Thoracic aorta (tissue), 2 donors: ENCODE results near the gene ZC2HC1B. TPM values are rescaled to one million over a fixed set of nuclear protein-coding genes. Genes with fewer than 3 reads are reported as not detected.

Experiments
- ATAC-seq: fragments of 150-250 bp; one replicate; pipeline ENCODE4 v1.8.0; 2017; ENCODE audit warnings: low read depth; ENCODE audit not compliant: insufficient number of reproducible peaks, low FRiP score
- DNase-seq: peaks from one replicate; pipeline ENCODE4 v3.0.0-alpha.2; 2020; ENCODE audit warnings: low spot score
- H3K27ac ChIP-seq, 2 donors: fragments of 200-600 bp; sonication (generic); 1 replicate in 1 of 2; 2 replicates in 1 of 2; pipeline ENCODE4 v1.5.1; 2016; ENCODE audit warnings: mild to moderate bottlenecking in 2 of 2, moderate library complexity in 2 of 2
- H3K27me3 ChIP-seq: fragments of 200-600 bp; sonication (generic); replicated peaks from 2 replicates; pipeline ENCODE4 v1.6.0; 2016; ENCODE audit warnings: mild to moderate bottlenecking; ENCODE audit not compliant: insufficient read depth
- H3K36me3 ChIP-seq: fragments of 200-600 bp; sonication (generic); one replicate; pipeline ENCODE4 v1.5.1; 2016
- H3K4me1 ChIP-seq, 2 donors: fragments of 200-600 bp; sonication (generic); 1 replicate in 1 of 2; 2 replicates in 1 of 2; pipeline versions ENCODE4 v1.5.1 to v1.6.0; 2016; ENCODE audit warnings: low read depth in 2 of 2, mild to moderate bottlenecking in 1 of 2; ENCODE audit not compliant: control insufficient read depth in 1 of 2
- H3K4me3 ChIP-seq: fragments of 200-600 bp; sonication (generic); 2 replicates; pipeline ENCODE4 v1.5.1; 2016; ENCODE audit warnings: mild to moderate bottlenecking
- H3K9me3 ChIP-seq: fragments of 200-600 bp; sonication (generic); 2 replicates; pipeline ENCODE4 v1.5.1; 2016
- CTCF ChIP-seq: fragments of 200-600 bp; sonication (generic); IDR thresholded peaks from one replicate; pipeline ENCODE4 v1.5.1; 2019; ENCODE audit warnings: antibody characterized with exemption
- total RNA-seq, 2 donors: library from RNA; depleted of rRNA; stranded (reverse); fragments of >200 nt; gene quantifications; one replicate each; pipeline versions ENCODE4 v1.1.0 to v1.2.3, GENCODE V29; 2016

Gene ZC2HC1B
- total RNA-seq, 2 donors from 2014 or later: not detected

GRCh38 chr6:143828572-143828971 is 35.7 kb upstream of the ZC2HC1B start:
- TF ChIP-seq CTCF: no peak
- Histone ChIP-seq H3K36me3 (no peaks in the 10 kb centered on the region), H3K4me3 (no peak overlapping the region), H3K4me1 (peaks cover 8 to 16% of the 10 kb centered on the region in 2 donors), H3K27me3 (no peaks in the 10 kb centered on the region), H3K27ac (no peak overlapping the region), H3K9me3 (no peaks in the 10 kb centered on the region)
- DNase-seq (no peak), ATAC-seq (no peak)

DNA sequence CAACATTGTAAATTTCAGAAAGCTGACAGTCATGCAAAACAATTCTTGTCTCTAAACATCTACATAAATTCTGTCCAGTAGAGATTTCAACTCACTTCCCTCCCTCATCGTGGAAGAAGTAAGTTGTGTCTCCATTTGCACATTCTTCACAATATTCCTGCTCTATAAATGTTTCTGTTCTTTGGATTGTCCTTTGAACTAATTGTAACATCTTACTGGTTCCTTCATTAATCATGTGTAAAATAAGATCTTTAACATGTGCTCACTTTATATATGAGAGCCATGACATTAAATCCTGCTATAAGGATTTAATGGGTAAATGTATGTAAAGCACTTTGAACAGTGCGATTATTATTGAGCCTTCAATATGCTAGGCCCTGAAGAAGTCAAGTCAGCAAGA is 28.1 kb upstream of the ZC2HC1B start:
- Histone ChIP-seq H3K27ac (no peak overlapping the region), H3K27me3 (no peaks in the 10 kb centered on the region), H3K9me3 (no peaks in the 10 kb centered on the region), H3K36me3 (no peaks in the 10 kb centered on the region), H3K4me3 (no peak overlapping the region), H3K4me1 (peaks cover 0 to 12% of the 10 kb centered on the region in 2 donors)
- no peak for TF ChIP-seq CTCF
- DNase-seq (no peak), ATAC-seq (no peak)

DNA sequence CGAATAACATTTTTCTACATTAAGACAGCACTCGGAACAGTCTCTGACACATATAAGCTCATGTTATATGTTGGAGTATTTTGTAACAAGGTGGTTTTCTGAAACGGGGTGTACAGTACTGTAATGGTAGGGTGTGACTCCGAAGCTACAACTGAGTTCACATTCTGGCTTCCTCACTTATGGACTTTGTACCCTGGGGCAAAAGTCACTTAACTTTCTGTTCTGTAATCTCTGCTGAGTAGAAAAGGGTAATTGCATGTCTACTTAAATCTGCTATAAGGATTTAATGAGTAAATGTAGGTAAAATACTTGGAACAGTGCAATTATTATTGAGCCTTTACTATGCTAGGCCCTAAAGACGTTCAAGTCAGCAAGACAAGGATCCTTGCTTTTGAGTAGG is 25.9 kb upstream of the ZC2HC1B start:
- DNase-seq: no peak
- Histone ChIP-seq H3K27ac (peak overlapping the region in 1 of 2 donors; percentile 17), H3K9me3 (no peaks in the 10 kb centered on the region), H3K4me3 (no peak overlapping the region), H3K4me1 (peaks cover 4 to 17% of the 10 kb centered on the region in 2 donors), H3K36me3 (no peaks in the 10 kb centered on the region), H3K27me3 (no peaks in the 10 kb centered on the region)
- ATAC-seq: no peak
- no peak for TF ChIP-seq CTCF

GRCh38 chr6:143839196-143839595 is 25.1 kb upstream of the ZC2HC1B start:
- peaks cover 6 to 24% of the 10 kb centered on the region in 2 donors for H3K4me1 ChIP-seq
- no peaks in the 10 kb centered on the region for H3K9me3 ChIP-seq
- H3K27me3 ChIP-seq: no peaks in the 10 kb centered on the region
- peak overlapping the region in 1 of 2 donors; percentile 17 for H3K27ac ChIP-seq
- no peak for ATAC-seq
- no peak overlapping the region for H3K4me3 ChIP-seq
- H3K36me3 ChIP-seq: no peaks in the 10 kb centered on the region
- no peak for TF ChIP-seq CTCF
- DNase-seq: no peak

DNA sequence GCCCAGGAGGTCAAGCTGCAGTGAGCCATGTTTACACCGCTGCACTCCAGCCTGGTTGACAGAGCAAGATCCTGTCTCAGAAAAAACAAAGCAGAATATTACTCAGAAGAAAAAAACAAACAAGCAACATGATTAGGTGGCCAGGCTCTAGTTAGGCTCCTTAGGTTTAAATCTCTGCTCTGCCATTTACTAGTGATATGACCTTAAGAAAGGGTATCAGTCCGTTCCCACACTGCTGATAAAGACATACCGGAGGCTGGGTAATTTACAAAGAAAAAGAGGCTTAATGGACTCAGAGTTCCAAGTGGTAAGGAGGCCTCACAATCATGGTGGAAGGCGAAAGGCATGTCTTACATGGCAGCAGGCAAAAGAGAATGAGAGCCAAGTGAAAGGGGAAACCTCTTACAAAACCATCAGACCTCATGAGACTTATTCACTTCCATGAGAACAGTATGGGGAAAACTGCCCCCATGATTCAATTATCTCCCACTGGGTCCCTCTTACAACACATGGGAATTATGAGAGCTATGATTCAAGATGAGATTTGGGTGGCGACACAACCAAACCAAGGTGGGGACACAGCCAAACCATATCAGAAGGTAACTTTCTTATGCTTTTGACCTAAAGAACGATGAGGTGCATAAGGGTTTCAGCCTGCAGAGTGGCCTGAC is 23.5 kb upstream of the ZC2HC1B start:
- no peak for TF ChIP-seq CTCF
- Histone ChIP-seq H3K27me3 (no peaks in the 10 kb centered on the region), H3K4me1 (peaks cover 9 to 27% of the 10 kb centered on the region in 2 donors), H3K36me3 (peaks cover under 1% of the 10 kb centered on the region), H3K9me3 (no peaks in the 10 kb centered on the region), H3K4me3 (no peak overlapping the region), H3K27ac (no peak overlapping the region)
- DNase-seq (no peak), ATAC-seq (no peak)
